Activated gamma-delta T cell (primary cell): ENCODE measurements around the gene LGR5.

Experiments used
- DNase-seq: peaks from one replicate; lab custom pipeline; 2025; lab: John Stamatoyannopoulos, UW

LGR5 gene

DNA sequence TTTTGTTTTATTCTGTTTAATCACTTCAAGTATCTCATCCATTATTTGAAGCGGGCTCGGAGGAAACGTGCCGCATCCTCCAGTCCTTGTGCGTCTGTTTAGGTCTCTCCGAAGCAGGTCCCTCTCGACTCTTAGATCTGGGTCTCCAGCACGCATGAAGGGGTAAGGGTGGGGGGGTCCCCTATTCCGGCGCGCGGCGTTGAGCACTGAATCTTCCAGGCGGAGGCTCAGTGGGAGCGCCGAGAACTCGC, 311 bp upstream of the LGR5 start:
- no peak for DNase-seq

DNA sequence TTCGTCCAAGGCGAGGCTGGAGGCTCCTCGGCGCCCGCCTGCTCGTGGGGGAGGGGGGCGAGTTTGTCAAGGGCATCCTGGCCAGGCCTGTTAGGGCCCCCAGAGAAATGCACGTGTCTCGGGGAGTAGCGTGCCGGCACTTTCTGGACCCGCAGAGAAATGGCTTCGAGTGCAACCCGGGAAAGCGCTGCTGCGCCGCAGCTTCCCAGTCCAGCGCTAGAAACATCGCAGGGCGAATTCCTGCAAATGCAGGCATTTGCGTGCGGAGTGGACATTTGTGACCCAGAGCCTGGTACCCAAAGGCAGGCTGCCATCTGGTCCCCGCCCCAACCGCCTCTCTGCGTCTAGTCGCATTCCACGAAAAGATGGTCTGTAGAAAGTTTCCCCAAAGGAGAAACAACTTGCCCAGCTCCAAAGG, 756 bp downstream of the LGR5 start:
- DNase-seq = no peak

DNA sequence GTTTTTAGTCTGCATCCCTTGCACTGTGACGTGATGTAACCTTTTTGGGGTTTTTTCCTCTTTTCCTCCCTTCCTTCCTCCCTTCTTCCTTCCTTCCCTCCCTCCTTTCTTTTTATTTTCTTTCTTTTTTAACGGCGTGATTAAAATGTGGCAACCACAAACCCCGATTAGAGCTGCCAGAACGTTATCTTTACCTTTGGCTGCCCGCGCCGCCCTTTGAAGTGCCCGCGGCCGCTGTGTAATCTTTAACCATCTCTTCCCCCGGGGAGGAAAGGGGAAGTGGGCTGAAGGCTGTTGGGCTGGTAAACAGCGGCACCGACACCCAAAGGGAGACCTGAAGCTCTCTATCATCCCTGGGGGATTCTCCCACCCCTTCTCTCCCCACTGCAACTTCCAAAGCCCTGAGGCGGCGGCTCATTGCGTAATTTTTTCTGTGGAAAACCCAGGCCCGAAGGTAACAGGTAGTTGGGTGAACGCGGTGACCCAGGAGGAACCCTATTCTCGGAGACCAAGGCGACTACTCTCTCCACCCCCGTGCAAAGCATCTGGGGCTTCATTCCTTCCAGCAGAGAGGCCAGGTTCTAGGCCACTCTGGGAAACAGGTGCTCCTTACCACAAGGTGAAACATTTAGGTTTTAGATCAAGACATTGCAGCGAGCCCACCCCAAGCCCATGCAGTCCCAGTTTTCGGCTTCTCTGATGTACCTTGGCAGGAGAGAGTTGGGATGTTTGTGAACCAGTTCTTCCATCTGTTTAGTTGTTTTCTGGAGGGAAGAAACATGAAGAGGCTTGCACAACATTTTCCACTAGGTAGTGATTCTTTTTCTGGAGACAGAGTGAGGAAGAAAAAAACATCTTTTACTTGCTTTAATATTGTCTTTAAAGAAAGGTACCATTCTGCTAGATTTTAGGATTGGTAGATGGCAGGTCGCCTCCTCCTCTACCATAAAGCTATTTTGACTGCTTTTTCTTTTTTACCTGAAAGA, 1.5 kb downstream of the LGR5 start:
- no peak for DNase-seq

- no peak for DNase-seq
Observed at GRCh38 chr12:71441836-71442566, 2.4 kb downstream of the LGR5 start.

DNA sequence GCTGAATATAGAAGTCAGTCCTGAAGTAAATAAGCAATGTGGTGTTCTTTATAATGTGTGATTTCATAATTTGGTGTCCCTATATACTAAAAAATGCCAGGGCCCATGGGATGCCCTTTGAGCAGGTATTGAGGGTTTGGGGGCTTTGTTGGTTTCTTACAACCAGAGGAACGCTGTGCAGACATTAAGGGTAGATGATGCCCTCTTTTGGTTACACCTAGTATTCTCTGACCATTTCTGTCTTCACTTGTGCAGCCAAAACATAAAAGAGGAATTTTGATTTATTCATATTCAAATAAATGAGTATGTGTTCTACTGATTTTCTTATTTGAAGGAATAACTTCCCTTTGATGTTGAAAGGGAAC, 3.0 kb downstream of the LGR5 start:
- no peak for DNase-seq

GRCh38 chr12:71445071-71445470, 5.5 kb downstream of the LGR5 start:
- no peak for DNase-seq

DNA sequence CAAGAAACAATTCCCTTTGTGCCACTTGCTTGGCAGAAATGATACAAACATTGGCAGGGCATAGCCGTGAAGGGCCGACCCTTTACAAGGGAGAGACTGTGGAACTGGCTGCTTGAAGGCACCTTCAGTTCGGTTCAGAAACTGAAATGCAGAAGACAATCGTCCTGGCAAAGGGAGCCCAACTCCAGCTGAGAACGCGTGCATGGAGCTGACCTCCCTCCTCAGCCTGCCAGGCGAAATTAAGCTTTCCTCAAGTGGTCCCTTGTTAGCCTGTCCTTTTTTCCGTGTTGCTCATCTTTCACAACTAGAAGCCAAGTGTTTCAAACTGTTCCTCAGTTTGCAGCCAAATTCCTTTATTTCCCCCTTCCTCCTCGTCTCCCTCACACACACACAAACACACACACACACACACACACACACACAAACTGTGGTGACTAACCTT, 8.1 kb downstream of the LGR5 start:
- no peak for DNase-seq

DNA sequence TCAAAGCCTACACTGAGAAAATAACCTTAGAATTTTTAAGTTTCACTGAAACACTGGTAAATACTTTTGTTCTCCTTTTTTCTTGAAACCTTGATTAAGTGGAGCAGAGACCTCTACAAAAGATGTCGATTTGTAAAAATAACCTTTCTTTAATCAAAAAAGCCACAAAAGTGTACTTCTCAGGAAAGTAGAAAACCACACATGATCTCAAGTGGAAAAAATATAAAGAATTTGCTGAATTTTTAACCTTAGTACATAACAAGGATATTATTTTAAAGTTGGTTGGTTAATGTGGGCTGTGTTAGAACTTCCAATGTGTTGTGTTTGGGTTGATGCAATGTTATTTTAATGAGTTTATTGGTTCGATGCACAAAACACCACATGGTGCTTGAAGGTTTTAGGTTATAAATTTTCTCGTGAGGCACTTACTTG, 8.6 kb downstream of the LGR5 start:
- no peak for DNase-seq

DNA sequence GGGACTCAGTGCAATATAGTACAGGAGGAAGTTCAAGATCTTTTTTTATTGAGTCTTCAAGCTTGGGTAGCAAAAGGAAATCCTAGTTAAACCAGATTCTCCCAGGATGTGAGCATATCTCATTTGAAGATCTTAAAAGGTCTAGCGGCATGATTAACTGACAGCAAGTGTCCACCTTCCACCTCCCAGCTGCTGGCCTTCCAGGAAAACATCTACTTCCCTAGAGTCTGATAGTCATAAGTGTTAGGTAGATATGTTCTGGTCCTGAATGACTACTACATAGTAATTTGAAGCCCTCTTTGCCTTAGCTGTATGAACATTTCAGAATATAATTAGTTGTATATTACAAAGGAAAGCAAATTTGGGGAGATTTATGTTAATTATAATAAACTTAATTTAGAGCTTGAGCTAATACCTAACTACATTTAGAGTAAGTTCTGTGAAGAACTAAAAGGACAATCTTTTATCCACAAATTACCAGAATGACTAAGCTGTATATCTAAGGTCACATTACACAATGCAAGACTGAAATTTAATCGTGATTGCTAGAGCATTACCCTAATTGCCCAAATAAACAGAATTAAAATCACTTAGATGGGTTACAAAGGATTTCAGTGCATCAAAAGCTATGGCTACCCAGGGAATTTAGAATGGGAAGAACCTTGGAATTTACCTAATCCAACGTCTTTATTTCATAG, 9.9 kb downstream of the LGR5 start:
- no peak for DNase-seq

- DNase-seq = no peak
Observed at GRCh38 chr12:71452006-71452405, 12.4 kb downstream of the LGR5 start.

DNA sequence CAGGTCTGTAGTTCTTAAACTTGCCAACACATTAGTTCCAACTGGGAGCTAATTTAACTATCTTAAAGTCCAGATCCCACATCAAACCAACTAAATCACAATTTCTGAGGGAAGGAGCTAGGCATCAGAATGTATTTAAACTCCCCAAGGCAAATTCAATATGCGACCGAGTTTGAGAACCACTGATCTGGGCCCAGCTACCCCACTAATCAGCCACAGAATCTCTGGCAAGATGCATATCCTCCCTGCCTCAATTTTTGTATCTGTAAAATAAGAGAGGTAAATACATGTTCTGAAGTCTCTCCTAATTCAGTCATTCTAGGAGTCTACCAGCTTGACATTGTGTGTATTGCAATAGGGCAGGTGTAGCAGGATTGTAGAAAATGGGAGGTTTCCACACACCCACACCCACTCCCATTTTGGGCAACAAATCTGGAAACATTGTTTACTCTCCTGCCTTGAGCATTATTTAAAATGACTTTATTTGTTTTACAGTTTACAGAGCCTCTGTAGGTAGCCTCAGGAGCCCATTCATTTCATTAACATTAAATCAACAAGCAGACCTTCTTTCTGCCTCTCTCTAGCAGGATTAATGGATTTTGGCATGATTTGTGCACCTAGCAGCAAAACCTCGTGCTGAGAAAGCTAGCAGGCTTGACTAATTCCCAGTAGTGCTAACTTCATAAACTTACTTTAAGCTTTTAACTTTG, 15.6 kb downstream of the LGR5 start:
- DNase-seq = no peak

DNA sequence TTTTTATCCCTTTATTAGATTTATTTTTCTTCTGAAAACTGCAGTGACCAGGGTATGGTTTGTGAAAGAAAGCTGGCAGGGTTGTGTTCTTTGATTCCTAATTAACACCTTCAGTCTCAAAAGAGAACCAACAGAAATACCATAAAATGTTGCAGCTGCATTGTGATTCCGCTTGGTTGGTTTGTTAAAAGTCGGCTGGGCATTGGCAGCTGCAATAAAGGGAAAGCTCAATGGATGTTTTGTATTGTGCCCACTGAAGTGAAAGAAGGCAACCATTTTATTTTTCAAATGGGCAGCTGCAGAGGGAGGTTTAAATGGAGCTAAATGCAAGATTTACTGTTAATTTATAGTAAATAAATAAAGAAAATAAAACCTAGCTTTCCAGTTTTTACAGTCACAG, 16.7 kb downstream of the LGR5 start:
- no peak for DNase-seq

DNA sequence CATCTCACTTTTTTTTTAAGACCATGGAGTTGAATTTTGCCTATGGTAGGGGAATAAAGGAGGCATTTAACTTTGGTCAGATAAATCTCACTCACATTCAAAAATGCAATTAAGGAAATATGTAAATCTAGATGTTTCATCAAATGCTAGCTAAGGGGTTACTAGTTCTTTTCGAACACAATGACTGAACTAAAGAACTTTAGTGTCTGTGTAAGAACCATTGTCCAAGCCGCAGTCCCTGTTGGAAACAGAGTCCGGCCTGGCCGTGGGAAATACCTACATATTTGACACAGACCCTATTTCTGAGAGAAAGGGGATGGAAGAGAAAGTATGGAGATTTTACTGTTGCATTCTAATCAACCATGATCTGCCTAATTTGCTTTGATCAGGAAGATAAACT, 17.4 kb downstream of the LGR5 start:
- no peak for DNase-seq

DNA sequence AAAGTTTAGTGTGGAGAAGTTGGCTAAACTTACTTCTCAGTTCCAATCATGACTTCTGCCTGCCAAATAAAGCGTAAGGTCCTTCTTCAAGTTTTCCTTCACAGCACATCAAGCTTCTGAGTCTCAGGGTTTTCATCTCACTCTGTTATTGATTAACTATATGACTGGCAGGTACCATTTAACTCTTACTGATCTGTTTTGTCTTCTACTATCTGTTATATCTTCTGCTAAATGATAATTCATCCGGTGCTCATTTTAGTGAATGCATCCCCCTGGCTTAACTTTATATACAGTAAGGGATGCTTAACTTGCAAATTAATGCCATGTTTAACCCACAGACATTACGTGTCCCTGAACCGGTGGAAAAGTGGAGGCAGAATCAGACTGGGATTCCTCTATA, 20.7 kb downstream of the LGR5 start:
- DNase-seq = no peak

DNA sequence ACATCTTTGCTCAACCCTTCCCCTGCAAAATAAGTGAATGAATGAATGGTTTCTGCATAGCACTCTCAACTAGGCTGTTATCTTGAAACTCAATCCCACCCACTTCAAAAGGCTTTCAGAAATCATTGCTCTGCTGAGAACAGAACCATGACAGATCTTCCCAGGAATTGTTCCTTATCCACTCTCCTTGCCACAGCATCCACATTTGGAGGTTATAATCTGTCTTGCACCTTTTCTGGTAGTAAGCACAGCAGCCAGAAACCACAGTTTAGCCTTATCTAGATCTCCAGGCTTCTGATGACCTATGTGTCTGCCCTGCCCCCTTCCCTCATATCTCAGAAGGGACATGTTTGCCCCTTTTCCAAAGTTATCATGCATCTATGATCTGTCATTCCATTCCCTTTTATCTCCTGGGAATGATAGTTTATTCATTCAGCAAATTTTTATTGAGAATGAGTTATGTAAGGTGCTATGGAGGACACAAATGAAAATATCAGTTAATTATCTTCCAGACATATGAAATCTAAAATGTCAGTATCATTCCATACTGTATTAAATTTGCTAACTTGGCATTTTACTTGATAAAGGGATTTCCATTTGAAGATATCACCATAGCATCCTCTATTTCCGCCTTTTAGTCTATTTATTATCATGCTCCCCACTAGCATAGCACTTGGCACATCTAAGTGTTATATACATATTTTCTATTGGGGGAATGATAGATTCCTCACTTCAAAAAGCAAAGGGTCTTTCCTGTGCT, 21.4 kb downstream of the LGR5 start:
- DNase-seq = no peak

DNA sequence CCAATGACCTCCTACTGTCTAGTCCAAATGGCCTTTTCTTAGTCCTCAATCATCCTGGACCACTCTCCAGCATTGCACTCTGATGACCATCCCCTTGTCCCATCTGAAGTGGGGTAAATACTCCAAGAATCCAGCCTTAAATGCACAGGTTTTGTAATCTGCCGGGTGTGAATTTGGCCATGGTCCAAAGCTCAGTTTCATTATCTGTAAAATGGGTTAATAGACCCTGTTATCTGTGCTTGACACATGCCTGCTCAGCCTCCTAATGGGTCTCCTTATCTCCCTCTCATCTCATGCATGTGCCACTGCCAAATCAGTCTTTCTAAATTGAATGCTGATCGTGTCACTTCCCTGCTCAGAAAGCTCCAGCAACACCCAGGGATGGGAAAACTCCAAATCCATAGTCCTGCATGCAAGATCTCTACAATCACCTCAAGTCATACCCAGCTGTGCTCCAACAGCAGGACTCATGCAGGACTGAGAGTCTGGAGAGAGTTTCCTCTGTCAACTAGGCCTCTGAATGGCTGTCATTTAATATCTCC, 22.3 kb downstream of the LGR5 start:
- no peak for DNase-seq

DNA sequence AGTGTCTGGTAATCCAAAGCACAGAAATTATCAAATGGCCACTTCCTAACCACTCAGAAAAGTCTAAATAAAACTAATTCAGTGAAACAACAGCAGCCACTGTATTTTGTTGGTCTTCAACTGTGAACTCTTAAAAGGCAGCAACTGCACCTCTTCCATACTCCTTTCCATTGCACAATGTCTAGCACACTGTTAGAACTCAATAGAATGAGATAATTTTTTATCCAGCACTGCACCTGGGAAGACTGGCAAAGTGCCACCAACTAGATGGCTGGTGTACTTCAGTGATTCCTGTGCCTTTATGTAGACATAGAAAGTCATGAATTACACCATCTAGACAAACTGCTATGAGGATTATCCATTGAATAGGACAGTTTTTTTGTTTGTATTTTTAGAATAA, 26.2 kb downstream of the LGR5 start:
- no peak for DNase-seq

GRCh38 chr12:71469258-71469750, 29.7 kb downstream of the LGR5 start:
- DNase-seq = no peak

- no peak for DNase-seq
Observed at GRCh38 chr12:71472441-71472911, 32.9 kb downstream of the LGR5 start.

- DNase-seq = no peak
Observed at GRCh38 chr12:71474791-71475190, 35.2 kb downstream of the LGR5 start.

GRCh38 chr12:71475280-71475679, 35.7 kb downstream of the LGR5 start:
- DNase-seq = no peak
